PC-3 (cell line): ENCODE data around the gene ZSCAN23. TPM values are rescaled to one million over a fixed set of nuclear protein-coding genes. Genes with fewer than 3 reads are reported as not detected.
A peak's percentile ranks its signal among the peaks of the same experiment; 100 is the strongest.

Experiments used
- ATAC-seq: fragments of 200-7000 bp; cut with Tn5 transposase; 2 replicates; pipeline ENCODE4 v1.9.1; 2020; ENCODE audit warnings: mild to moderate bottlenecking, moderate library complexity
- BruUV-seq: library from RNA; stranded (reverse); fragments of 400-500 nt; replicated peaks from 2 replicates; lab custom pipeline; 2021; lab: Mats Ljungman, UMichigan
- CTCF ChIA-PET: fragments of 300-600 bp; sonication (Branson Sonifier 250); formaldehyde crosslinking; loops from one replicate; lab custom pipeline; 2022; ENCODE audit warnings: antibody characterized with exemption; lab: Charles Lee
- POLR2A ChIA-PET: fragments of 300-600 bp; sonication (Branson Sonifier 250); formaldehyde crosslinking; loops from one replicate; lab custom pipeline; 2022; ENCODE audit warnings: antibody characterized with exemption; ENCODE audit not compliant: unreplicated experiment; lab: Charles Lee
- DNase-seq: peaks from one replicate; pipeline ENCODE4 v3.0.0-alpha.2; 2015
- H2AFZ ChIP-seq: fragments of 300-600 bp; sonication (generic); 2 replicates; pipeline ENCODE4 v1.6.0; 2016; ENCODE audit warnings: antibody characterized with exemption, low read length
- H3F3A ChIP-seq: fragments of 300-600 bp; sonication (generic); one replicate; pipeline ENCODE4 v1.6.0; 2017; ENCODE audit warnings: antibody characterized with exemption, low read length, control low read depth, mild to moderate bottlenecking; ENCODE audit not compliant: unreplicated experiment
- H3K27ac ChIP-seq: fragments of 300-600 bp; sonication (generic); 2 replicates; pipeline ENCODE4 v1.5.1; 2016; ENCODE audit warnings: mild to moderate bottlenecking, low read length
- H3K27me3 ChIP-seq: fragments of 300-600 bp; sonication (generic); 2 replicates; pipeline ENCODE4 v1.6.1; 2016; ENCODE audit warnings: low read length, mixed read lengths
- H3K36me3 ChIP-seq: fragments of 300-600 bp; sonication (generic); 2 replicates; pipeline ENCODE4 v1.6.1; 2016; ENCODE audit warnings: low read depth, mixed run types, low read length, mixed read lengths
- H3K4me1 ChIP-seq: fragments of 300-600 bp; sonication (generic); 2 replicates; pipeline ENCODE4 v1.5.1; 2016; ENCODE audit warnings: low read length; ENCODE audit not compliant: insufficient read depth
- H3K4me2 ChIP-seq: fragments of 300-600 bp; sonication (generic); 2 replicates; pipeline ENCODE4 v1.6.0; 2016; ENCODE audit warnings: low read length
- H3K4me3 ChIP-seq: fragments of 300-600 bp; sonication (generic); 2 replicates; pipeline ENCODE4 v1.5.1; 2016; ENCODE audit warnings: mild to moderate bottlenecking, low read length, mixed read lengths
- H3K79me2 ChIP-seq: fragments of 300-600 bp; sonication (generic); 2 replicates; pipeline ENCODE4 v1.6.1; 2017; ENCODE audit warnings: low read length, mixed read lengths
- H3K9ac ChIP-seq: fragments of 300-600 bp; sonication (generic); 2 replicates; pipeline ENCODE4 v1.6.0; 2016; ENCODE audit warnings: mild to moderate bottlenecking, low read length
- H3K9me2 ChIP-seq: fragments of 300-600 bp; sonication (generic); replicated peaks from 2 replicates; pipeline ENCODE4 v1.6.1; 2016; ENCODE audit warnings: mixed run types, low read length, mixed read lengths
- H3K9me3 ChIP-seq: fragments of 300-600 bp; sonication (generic); 2 replicates; pipeline ENCODE4 v1.6.1; 2016; ENCODE audit warnings: low read length, mixed read lengths
- H4K20me1 ChIP-seq: fragments of 300-600 bp; sonication (generic); 2 replicates; pipeline ENCODE4 v1.6.1; 2016; ENCODE audit warnings: low read length, mixed read lengths
- EZH2 ChIP-seq: fragments of 300-600 bp; sonication (generic); IDR thresholded peaks from one replicate; pipeline ENCODE4 v1.6.1; 2017; ENCODE audit warnings: antibody characterized with exemption, mild to moderate bottlenecking, low read length; ENCODE audit not compliant: unreplicated experiment
- EZH2phosphoT487 ChIP-seq: fragments of 300-600 bp; sonication (generic); IDR thresholded peaks from 2 replicates; pipeline ENCODE4 v1.6.1; 2018; ENCODE audit warnings: mild to moderate bottlenecking, antibody characterized with exemption, low read length, borderline replicate concordance
- intact Hi-C: fragments of 100-400 bp; cut with micrococcal nuclease; formaldehyde crosslinking; loops from 2 replicates; pipeline ENCODE4 v1.9.0; 2023
- total RNA-seq: library from RNA; depleted of rRNA; stranded (reverse); fragments of >200 nt; gene quantifications from 2 replicates; pipeline ENCODE4 v1.2.3, GENCODE V29; 2014
- TF ChIP-seq, protein P1 (sequence below): fragments of 300-600 bp; sonication (generic); conservative IDR thresholded peaks from 2 replicates; pipeline ENCODE4 v1.5.1; 2017; ENCODE audit warnings: antibody characterized with exemption, low read depth, mild to moderate bottlenecking, low read length

Gene ZSCAN23
- total RNA-seq, 1 experiment from 2014 or later: 2.2 TPM

DNA sequence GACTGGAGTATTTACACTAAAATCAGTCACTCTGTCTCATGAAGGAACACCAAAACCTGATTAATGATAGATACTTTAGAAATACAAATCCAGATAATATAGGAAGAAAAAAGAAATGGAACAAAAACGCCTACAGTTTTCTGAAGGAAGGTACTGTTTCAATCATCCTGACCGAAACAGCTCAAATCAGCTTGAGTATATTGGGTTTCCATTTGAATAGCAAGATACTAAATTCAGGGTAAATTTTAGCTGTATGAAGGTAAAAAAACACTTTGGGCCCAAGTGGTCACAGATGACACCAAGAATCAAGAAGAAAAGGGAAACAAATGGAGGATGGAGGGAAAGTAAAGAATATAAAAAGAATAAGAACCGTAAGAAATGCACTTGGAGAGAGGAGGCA lies 6.9 kb downstream of the ZSCAN23 start:
- H3K9me2 ChIP-seq: no peaks in the 10 kb centered on the region
- no peaks in the 10 kb centered on the region for H3K9me3 ChIP-seq
- no TSS peak for BruUV-seq
- DNase-seq: no peak
- H4K20me1 ChIP-seq: no peaks in the 10 kb centered on the region
- no peak overlapping the region for H3K4me3 ChIP-seq
- no peak overlapping the region for H2AFZ ChIP-seq
- ChIA-PET POLR2A (no interaction called here), CTCF (no interaction called here)
- H3K9ac ChIP-seq: no peak overlapping the region
- H3K79me2 ChIP-seq: no peaks in the 10 kb centered on the region
- ATAC-seq: no peak
- H3K4me1 ChIP-seq: no peaks in the 10 kb centered on the region
- no peak overlapping the region for H3K27ac ChIP-seq
- TF ChIP-seq, protein P1, sequence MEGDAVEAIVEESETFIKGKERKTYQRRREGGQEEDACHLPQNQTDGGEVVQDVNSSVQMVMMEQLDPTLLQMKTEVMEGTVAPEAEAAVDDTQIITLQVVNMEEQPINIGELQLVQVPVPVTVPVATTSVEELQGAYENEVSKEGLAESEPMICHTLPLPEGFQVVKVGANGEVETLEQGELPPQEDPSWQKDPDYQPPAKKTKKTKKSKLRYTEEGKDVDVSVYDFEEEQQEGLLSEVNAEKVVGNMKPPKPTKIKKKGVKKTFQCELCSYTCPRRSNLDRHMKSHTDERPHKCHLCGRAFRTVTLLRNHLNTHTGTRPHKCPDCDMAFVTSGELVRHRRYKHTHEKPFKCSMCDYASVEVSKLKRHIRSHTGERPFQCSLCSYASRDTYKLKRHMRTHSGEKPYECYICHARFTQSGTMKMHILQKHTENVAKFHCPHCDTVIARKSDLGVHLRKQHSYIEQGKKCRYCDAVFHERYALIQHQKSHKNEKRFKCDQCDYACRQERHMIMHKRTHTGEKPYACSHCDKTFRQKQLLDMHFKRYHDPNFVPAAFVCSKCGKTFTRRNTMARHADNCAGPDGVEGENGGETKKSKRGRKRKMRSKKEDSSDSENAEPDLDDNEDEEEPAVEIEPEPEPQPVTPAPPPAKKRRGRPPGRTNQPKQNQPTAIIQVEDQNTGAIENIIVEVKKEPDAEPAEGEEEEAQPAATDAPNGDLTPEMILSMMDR: no peak
- TF ChIP-seq EZH2phosphoT487 (no peak), EZH2 (no peak)
- H3F3A ChIP-seq: no peaks in the 10 kb centered on the region
- intact Hi-C loops: no loop called here
- H3K4me2 ChIP-seq: no peak overlapping the region
- no peaks in the 10 kb centered on the region for H3K36me3 ChIP-seq
- H3K27me3 ChIP-seq: no peaks in the 10 kb centered on the region

DNA sequence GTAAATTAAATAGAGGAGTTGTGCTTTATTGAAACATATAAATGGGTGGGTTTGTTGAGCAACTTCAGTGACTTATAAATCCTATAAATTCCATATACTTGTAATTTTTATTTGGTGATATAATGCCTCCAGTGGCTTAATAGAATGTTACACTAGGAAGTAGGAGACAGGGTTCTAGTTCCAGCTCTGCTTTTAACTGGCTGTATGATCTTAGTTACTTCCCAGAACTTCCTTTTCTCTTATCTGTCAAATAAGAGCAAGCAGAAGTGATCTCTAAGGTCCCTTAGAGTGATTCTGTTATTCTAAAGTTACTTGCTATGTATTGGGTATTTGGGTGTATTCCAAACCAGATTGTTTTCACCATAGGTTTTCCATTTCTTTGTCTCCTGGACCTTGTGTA lies 10.2 kb downstream of the ZSCAN23 start:
- no peaks in the 10 kb centered on the region for H3K9me2 ChIP-seq
- H3K79me2 ChIP-seq: no peaks in the 10 kb centered on the region
- H3K27me3 ChIP-seq: no peaks in the 10 kb centered on the region
- no peaks in the 10 kb centered on the region for H3K9me3 ChIP-seq
- DNase-seq (no peak), ATAC-seq (no peak)
- no peak overlapping the region for H2AFZ ChIP-seq
- H3K4me2 ChIP-seq: no peak overlapping the region
- H3K4me3 ChIP-seq: no peak overlapping the region
- BruUV-seq: no TSS peak
- no peaks in the 10 kb centered on the region for H4K20me1 ChIP-seq
- no peaks in the 10 kb centered on the region for H3K36me3 ChIP-seq
- CTCF ChIA-PET: interaction anchor here (0.8 kb wide), 1 partner anchor 9 kb away, joined by 3 read pairs; no protein-coding TSS in a partner anchor
- POLR2A ChIA-PET: no interaction called here
- intact Hi-C loops: no loop called here
- no peak for TF ChIP-seq EZH2phosphoT487
- TF ChIP-seq, protein P1: peak; percentile 34; the same call in 1 of the 2 replicates
- no peak for TF ChIP-seq EZH2
- H3F3A ChIP-seq: no peaks in the 10 kb centered on the region
- H3K9ac ChIP-seq: no peak overlapping the region
- H3K27ac ChIP-seq: no peak overlapping the region
- H3K4me1 ChIP-seq: no peaks in the 10 kb centered on the region

DNA sequence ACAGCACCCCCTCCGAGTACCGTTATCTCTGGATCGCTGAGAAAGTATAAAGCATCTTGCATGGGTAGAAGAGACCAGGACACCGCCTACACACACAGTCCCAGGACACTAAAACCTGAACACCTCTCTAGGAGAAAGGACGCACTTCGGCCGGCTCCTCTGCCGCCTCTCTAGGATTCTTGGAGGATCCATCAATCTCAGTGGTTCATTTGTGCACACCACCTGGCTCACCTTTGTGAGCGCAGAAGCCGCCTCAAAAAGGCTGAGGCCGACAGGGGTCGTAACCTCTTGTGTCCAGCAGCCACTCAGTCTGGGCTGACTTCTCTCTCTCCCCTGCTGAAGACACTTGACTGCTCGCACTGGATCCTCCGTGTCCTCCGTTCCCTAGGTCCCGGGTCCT lies 13.5 kb downstream of the ZSCAN23 start:
- no peaks in the 10 kb centered on the region for H3K79me2 ChIP-seq
- no peak overlapping the region for H3K4me2 ChIP-seq
- no peak for ATAC-seq
- no peaks in the 10 kb centered on the region for H3K9me2 ChIP-seq
- H3K36me3 ChIP-seq: peaks cover 3% of the 10 kb centered on the region; the same call in 1 of the 2 replicates
- no peak overlapping the region for H3K9ac ChIP-seq
- TF ChIP-seq EZH2 (no peak), EZH2phosphoT487 (no peak)
- TF ChIP-seq, protein P1: no peak
- DNase-seq: no peak
- H3K9me3 ChIP-seq: no peaks in the 10 kb centered on the region
- intact Hi-C loops: no loop called here
- H4K20me1 ChIP-seq: no peaks in the 10 kb centered on the region
- no peaks in the 10 kb centered on the region for H3K27me3 ChIP-seq
- H3F3A ChIP-seq: no peaks in the 10 kb centered on the region
- H2AFZ ChIP-seq: no peak overlapping the region
- CTCF ChIA-PET: no interaction called here
- H3K4me3 ChIP-seq: no peak overlapping the region
- H3K4me1 ChIP-seq: no peaks in the 10 kb centered on the region
- POLR2A ChIA-PET: no interaction called here
- no peak overlapping the region for H3K27ac ChIP-seq
- BruUV-seq: no TSS peak
